Measurements from ENCODE around the gene ADCY10. TPM values are rescaled to one million over a fixed set of nuclear protein-coding genes. Genes with fewer than 3 reads are reported as not detected.
"Not testable (repeated sequence)": the region's sequence is repeated elsewhere in the genome, so short reads cannot be mapped to it uniquely, and the experiment has no call there.

Gene ADCY10
- total and polyA plus RNA-seq, 9 of the 15 experiments (the other 6 are each of a cell fraction or from before 2014, with no cell fraction given): 0.08 to 0.86 (median 0.22) TPM

- peak; percentile 44 for TF ChIP-seq MTA2 (IDR thresholded peaks at IDR 0.05; ENCODE audit: low read depth)
- peak; percentile 31 to 52 for TF ChIP-seq KDM1A (IDR thresholded peaks at IDR 0.05)
- peak; percentile 90 for TF ChIP-seq ARID1B (IDR thresholded peaks at IDR 0.05)
- TF ChIP-seq FOXA3 (CRISPR knock-in tag; conservative IDR thresholded peaks at IDR 0.05 in 1 of 2, IDR thresholded peaks at IDR 0.05 in 1 of 2): 0 out of 4 replicates have a peak, but pooled peaks of 1 of the 2 experiments have one; percentile 15
- TF ChIP-seq, protein P1, sequence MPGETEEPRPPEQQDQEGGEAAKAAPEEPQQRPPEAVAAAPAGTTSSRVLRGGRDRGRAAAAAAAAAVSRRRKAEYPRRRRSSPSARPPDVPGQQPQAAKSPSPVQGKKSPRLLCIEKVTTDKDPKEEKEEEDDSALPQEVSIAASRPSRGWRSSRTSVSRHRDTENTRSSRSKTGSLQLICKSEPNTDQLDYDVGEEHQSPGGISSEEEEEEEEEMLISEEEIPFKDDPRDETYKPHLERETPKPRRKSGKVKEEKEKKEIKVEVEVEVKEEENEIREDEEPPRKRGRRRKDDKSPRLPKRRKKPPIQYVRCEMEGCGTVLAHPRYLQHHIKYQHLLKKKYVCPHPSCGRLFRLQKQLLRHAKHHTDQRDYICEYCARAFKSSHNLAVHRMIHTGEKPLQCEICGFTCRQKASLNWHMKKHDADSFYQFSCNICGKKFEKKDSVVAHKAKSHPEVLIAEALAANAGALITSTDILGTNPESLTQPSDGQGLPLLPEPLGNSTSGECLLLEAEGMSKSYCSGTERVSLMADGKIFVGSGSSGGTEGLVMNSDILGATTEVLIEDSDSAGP (CRISPR knock-in tag; IDR thresholded peaks at IDR 0.05): 0 out of 2 replicates have a peak, but pooled peaks have one; percentile 28
- TF ChIP-seq CTBP1 (IDR thresholded peaks at IDR 0.05; ENCODE audit: borderline replicate concordance): peak; percentile 94
- peak; percentile 70 for TF ChIP-seq MECOM (CRISPR knock-in tag; IDR thresholded peaks at IDR 0.05)
- TF ChIP-seq MYNN (IDR thresholded peaks at IDR 0.05): 0 out of 2 replicates have a peak, but pooled peaks have one; percentile 10
- not testable (repeated sequence) for TF ChIP-seq MYNN (CRISPR knock-in tag; IDR thresholded peaks at IDR 0.05)
- TF ChIP-seq, protein P2, sequence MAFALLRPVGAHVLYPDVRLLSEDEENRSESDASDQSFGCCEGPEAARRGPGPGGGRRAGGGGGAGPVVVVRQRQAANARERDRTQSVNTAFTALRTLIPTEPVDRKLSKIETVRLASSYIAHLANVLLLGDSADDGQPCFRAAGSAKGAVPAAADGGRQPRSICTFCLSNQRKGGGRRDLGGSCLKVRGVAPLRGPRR (CRISPR knock-in tag; IDR thresholded peaks at IDR 0.05): 0 out of 2 replicates have a peak, but pooled peaks have one; percentile 21
- peak; percentile 44; the same call in 1 of the 2 replicates for TF ChIP-seq MAX (CRISPR knock-in tag; IDR thresholded peaks at IDR 0.05)
- 0 out of 2 replicates have a peak, but pooled peaks have one; percentile 25 for TF ChIP-seq NFIC (IDR thresholded peaks at IDR 0.05)
- peak; percentile 69; the same call in 1 of the 2 replicates for TF ChIP-seq CBFA2T2 (conservative IDR thresholded peaks at IDR 0.05)
- peak; percentile 72 for TF ChIP-seq TAL1 (IDR thresholded peaks at IDR 0.05)
- TF ChIP-seq DMBX1 (CRISPR knock-in tag; IDR thresholded peaks at IDR 0.05; ENCODE audit: borderline replicate concordance): peak; percentile 9; the same call in 1 of the 2 replicates
- peak; percentile 38; the same call in 1 of the 2 replicates for TF ChIP-seq KLF16 (IDR thresholded peaks at IDR 0.05)
- TF ChIP-seq SMAD4 (CRISPR knock-in tag; conservative IDR thresholded peaks at IDR 0.05): peak; percentile 100
- TF ChIP-seq GATAD2A (IDR thresholded peaks at IDR 0.05): peak; percentile 75; the same call in 1 of the 2 replicates
- TF ChIP-seq HDAC3 (IDR thresholded peaks at IDR 0.05; ENCODE audit: borderline replicate concordance, partially characterized antibody): peak; percentile 86
- TF ChIP-seq, protein P3, sequence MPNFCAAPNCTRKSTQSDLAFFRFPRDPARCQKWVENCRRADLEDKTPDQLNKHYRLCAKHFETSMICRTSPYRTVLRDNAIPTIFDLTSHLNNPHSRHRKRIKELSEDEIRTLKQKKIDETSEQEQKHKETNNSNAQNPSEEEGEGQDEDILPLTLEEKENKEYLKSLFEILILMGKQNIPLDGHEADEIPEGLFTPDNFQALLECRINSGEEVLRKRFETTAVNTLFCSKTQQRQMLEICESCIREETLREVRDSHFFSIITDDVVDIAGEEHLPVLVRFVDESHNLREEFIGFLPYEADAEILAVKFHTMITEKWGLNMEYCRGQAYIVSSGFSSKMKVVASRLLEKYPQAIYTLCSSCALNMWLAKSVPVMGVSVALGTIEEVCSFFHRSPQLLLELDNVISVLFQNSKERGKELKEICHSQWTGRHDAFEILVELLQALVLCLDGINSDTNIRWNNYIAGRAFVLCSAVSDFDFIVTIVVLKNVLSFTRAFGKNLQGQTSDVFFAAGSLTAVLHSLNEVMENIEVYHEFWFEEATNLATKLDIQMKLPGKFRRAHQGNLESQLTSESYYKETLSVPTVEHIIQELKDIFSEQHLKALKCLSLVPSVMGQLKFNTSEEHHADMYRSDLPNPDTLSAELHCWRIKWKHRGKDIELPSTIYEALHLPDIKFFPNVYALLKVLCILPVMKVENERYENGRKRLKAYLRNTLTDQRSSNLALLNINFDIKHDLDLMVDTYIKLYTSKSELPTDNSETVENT (CRISPR knock-in tag; IDR thresholded peaks at IDR 0.05): peak; percentile 4; the same call in 1 of the 2 replicates
- peak; percentile 69 for TF ChIP-seq BCOR (IDR thresholded peaks at IDR 0.05)
- TF ChIP-seq ARNT (IDR thresholded peaks at IDR 0.05): peak in 1 of 2 experiments; percentile 58; a peak in 1 of 4 replicates
- TF ChIP-seq, protein P4, sequence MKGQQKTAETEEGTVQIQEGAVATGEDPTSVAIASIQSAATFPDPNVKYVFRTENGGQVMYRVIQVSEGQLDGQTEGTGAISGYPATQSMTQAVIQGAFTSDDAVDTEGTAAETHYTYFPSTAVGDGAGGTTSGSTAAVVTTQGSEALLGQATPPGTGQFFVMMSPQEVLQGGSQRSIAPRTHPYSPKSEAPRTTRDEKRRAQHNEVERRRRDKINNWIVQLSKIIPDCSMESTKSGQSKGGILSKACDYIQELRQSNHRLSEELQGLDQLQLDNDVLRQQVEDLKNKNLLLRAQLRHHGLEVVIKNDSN (CRISPR knock-in tag; IDR thresholded peaks at IDR 0.05): peak; percentile 33; the same call in 1 of the 2 replicates
- peak; percentile 30 to 43; a peak in 1 of 4 replicates for TF ChIP-seq TRIM24 (IDR thresholded peaks at IDR 0.05)
- TF ChIP-seq CEBPB (tag; IDR thresholded peaks at IDR 0.05): peak; percentile 89
Observed at GRCh38 chr1:167863191-167863920, 50.6 kb downstream of the ADCY10 start (continued).
